Ishikawa (cell line): ENCODE data around the gene WSCD2.

Experiments
- CEBPB ChIP-seq: IDR thresholded peaks from 2 replicates; pipeline ENCODE4 v1.6.1; 2012
- CREB1 ChIP-seq: IDR thresholded peaks from 2 replicates; pipeline ENCODE4 v1.6.1; 2012; ENCODE audit warnings: low read depth
- EGR1 ChIP-seq: IDR thresholded peaks from 2 replicates; pipeline ENCODE4 v1.6.1; 2012
- EP300 ChIP-seq: IDR thresholded peaks from 2 replicates; pipeline ENCODE4 v1.6.1; 2012; ENCODE audit warnings: borderline replicate concordance
- FOXM1 ChIP-seq: IDR thresholded peaks from 2 replicates; pipeline ENCODE4 v1.6.1; 2012; ENCODE audit warnings: low read depth, borderline replicate concordance
- NFIC ChIP-seq: IDR thresholded peaks from 2 replicates; pipeline ENCODE4 v1.6.1; 2012
- RAD21 ChIP-seq: IDR thresholded peaks from 2 replicates; pipeline ENCODE4 v1.6.1; 2012; ENCODE audit warnings: low read depth
- REST ChIP-seq: IDR thresholded peaks from 2 replicates; pipeline ENCODE4 v1.6.1; 2012; ENCODE audit warnings: low read depth, mild to moderate bottlenecking
- TAF1 ChIP-seq: IDR thresholded peaks from 2 replicates; pipeline ENCODE4 v1.6.1; 2012; ENCODE audit warnings: low read depth, mild to moderate bottlenecking
- TCF12 ChIP-seq: IDR thresholded peaks from 2 replicates; pipeline ENCODE4 v1.6.1; 2012; ENCODE audit warnings: low read depth
- TEAD4 ChIP-seq: IDR thresholded peaks from 2 replicates; pipeline ENCODE4 v1.6.1; 2012
- USF1 ChIP-seq: IDR thresholded peaks from 2 replicates; pipeline ENCODE4 v1.6.1; 2012
- YY1 ChIP-seq: IDR thresholded peaks from 2 replicates; pipeline ENCODE4 v1.6.1; 2012; ENCODE audit warnings: low read depth
- ZBTB7A ChIP-seq: IDR thresholded peaks from 2 replicates; pipeline ENCODE4 v1.6.1; 2012; ENCODE audit warnings: low read depth
- TF ChIP-seq, protein P1 (sequence below): IDR thresholded peaks from 2 replicates; pipeline ENCODE4 v1.6.1; 2012

Gene WSCD2

DNA sequence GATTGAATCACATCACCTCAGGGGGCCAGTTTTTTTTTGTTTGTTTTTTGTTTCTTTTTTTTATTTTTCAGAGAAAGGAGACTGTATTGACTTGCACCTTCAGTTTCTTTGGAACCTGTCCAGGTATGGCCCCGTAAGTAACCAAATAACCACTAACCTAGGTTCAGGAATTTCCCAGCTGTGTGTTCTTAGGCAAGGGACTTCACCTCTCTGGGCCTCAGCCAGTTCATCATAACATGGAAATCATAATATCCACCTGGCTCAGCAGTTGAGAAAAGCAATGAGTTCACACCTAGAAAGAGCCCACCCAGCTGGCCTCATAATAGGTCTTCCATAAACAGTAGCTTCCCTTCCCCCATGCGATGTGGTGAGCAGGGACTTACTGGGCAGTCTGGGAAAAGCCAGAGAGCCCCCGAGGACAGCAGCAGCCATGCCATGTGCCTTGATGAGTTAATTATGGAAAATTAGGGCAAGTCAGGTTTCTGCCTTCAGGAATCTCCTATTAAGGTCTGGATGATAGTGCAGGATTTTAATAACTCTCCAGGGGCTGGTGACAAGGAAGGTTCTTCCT, 27.4 kb upstream of the WSCD2 start:
- TF ChIP-seq TEAD4: no peak
- no peak for TF ChIP-seq NFIC
- TF ChIP-seq TCF12: no peak
- TF ChIP-seq REST: no peak
- no peak for TF ChIP-seq USF1
- no peak for TF ChIP-seq CREB1
- TF ChIP-seq EGR1: no peak
- no peak for TF ChIP-seq ZBTB7A
- TF ChIP-seq YY1: no peak
- TF ChIP-seq TAF1: no peak

DNA sequence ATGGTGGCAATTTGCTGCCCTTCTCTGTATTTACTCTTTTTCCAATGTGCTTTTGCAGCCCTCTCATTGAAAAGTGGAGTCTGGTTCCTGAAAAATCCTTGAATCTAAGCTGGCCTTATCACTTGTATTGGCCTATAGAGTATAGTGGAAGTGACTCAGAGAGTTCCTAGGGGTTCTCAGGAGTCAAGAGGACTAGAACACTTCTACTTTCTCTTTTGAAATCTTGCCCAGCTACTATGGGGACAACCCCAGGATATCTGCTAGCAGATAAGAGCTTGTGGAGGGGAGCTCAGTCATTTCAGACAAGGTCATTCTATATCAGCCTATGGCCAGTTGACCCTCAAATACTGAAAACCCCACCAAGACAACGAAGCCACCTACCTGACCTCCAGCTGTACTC, 26.7 kb upstream of the WSCD2 start:
- TF ChIP-seq NFIC (no peak), EP300 (no peak), RAD21 (no peak), TAF1 (no peak), CEBPB (no peak), TCF12 (no peak)

- no peak for TF ChIP-seq USF1
- TF ChIP-seq YY1: no peak
- TF ChIP-seq CEBPB: no peak
- TF ChIP-seq, protein P1, sequence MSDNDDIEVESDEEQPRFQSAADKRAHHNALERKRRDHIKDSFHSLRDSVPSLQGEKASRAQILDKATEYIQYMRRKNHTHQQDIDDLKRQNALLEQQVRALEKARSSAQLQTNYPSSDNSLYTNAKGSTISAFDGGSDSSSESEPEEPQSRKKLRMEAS: no peak
- no peak for TF ChIP-seq ZBTB7A
Observed at GRCh38 chr12:108103087-108103486, 26.0 kb upstream of the WSCD2 start.

DNA sequence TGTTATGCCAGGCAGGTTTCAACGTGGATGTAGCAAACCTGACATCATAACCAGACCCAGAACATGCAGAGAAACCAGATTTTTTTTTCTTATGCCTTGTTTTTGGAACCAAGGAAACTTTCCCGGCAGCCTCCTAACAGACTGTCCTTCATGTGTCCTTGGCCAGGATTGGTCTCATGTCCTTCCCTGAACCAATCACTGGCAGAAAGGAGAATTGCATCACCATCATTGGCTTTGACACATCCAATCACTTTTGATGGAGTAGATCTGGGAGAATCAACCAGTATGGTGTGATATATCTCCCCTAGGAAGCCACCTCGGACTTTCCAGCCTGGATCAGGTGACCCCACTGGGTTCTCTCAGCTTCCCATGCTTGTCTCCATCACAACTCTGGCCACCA, 25.6 kb upstream of the WSCD2 start:
- TF ChIP-seq, protein P1: no peak
- TF ChIP-seq TAF1 (no peak), CREB1 (no peak), EGR1 (no peak), FOXM1 (no peak)

- TF ChIP-seq CEBPB: no peak
- no peak for TF ChIP-seq YY1
- no peak for TF ChIP-seq FOXM1
- TF ChIP-seq NFIC: no peak
- no peak for TF ChIP-seq TCF12
- TF ChIP-seq EP300: no peak
- no peak for TF ChIP-seq TAF1
- TF ChIP-seq EGR1: no peak
- TF ChIP-seq REST: no peak
- TF ChIP-seq, protein P1: no peak
- TF ChIP-seq CREB1: no peak
- TF ChIP-seq ZBTB7A: no peak
- TF ChIP-seq USF1: no peak
- TF ChIP-seq TEAD4: no peak
Observed at GRCh38 chr12:108104657-108105056, 24.4 kb upstream of the WSCD2 start.

DNA sequence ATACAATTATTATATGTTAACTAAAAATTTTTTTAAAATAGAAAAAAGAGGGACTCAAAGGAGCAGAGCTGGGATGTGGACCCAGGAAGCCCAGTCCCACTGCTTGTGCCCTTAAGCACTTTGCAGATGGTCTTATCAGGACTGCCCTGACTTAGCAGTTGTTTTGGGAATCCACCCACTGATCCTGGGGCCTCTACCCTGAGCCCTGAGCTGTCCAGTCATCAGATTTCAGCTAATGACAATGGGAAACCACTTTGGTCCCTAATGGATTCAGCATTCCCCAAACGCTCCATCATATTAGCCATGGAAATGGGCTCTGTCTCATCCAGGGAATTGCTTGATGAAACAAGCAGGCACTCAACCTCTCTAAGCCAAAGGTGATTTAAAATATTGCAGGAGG, 22.5 kb upstream of the WSCD2 start:
- TF ChIP-seq TCF12 (no peak), FOXM1 (no peak), CEBPB (no peak), YY1 (no peak), RAD21 (no peak), NFIC (no peak), EP300 (no peak), ZBTB7A (no peak), TEAD4 (no peak), REST (no peak), USF1 (no peak), CREB1 (no peak), TAF1 (no peak), EGR1 (no peak)
- TF ChIP-seq, protein P1: no peak
